Right lobe of liver (tissue), 4 donors: ENCODE measurements around the gene ARHGAP8.

Experiments
- CTCF ChIP-seq, 4 donors: fragments of 200-600 bp in 3 of 4; fragments of 450-650 bp in 1 of 4; IDR thresholded peaks; one replicate each; pipeline versions ENCODE4 v1.5.1 to v1.8.0; 2016 to 2022; ENCODE audit warnings: antibody characterized with exemption in 4 of 4, mild to moderate bottlenecking in 2 of 4
- POLR2A ChIP-seq: fragments of 450-650 bp; IDR thresholded peaks from one replicate; pipeline ENCODE4 v1.6.1; 2017; ENCODE audit warnings: antibody characterized with exemption, mild to moderate bottlenecking
- donor health status: DM: no; HTN: no; CAD: no.
- donor health status: DM: no; HTN: no; CAD: no.
- donor health status: DM: no; HTN: yes; CAD: no.

DNA sequence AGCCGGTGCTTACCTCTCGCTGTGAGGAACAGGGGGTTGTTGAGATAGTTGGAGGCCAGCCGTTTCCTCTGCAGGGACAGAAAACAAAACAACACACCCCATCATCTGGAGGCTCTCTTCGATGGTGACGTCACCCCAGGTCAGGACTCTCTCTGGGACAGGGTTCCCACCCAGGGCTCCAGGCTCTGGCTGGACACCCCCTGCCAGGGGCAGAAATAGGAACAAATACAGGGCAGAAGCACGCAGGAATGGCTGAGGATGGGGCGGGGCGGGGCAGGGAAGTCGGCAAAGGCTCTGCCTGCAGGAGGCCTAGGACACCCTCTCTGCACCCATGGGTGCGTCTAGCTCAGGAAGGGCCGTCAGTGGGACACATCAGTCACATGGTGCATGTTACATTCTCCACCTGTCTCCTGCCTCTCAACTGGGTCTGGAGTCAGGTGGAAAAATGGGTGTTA lies 138.9 kb downstream of the ARHGAP8 start:
- no peak for TF ChIP-seq POLR2A
- no peak for TF ChIP-seq CTCF (IDR thresholded peaks at IDR 0.05)
